Adrenal gland (tissue), 5 donors: ENCODE measurements around the gene RPS6KA5.

ENCODE experiments used
- POLR2A ChIP-seq, 2 donors: fragments of 450-650 bp; IDR thresholded peaks; one replicate each; pipeline ENCODE4 v1.6.1; 2017; ENCODE audit warnings: antibody characterized with exemption in 2 of 2, mild to moderate bottlenecking in 2 of 2, moderate library complexity in 1 of 2
- TF ChIP-seq, protein P1 (sequence below), 6 experiments: fragments of 450-650 bp in 4 of 6; fragments of 200-600 bp in 2 of 6; sonication (generic) in 1 of 6; IDR thresholded peaks; 1 replicate in 5 of 6; 2 replicates in 1 of 6; pipeline versions ENCODE4 v1.5.1 to v1.8.0; 2016 to 2021; ENCODE audit warnings: antibody characterized with exemption in 6 of 6, mild to moderate bottlenecking in 2 of 6, moderate library complexity in 1 of 6
- donor health status: DM: no; HTN: no; CAD: no.

GRCh38 chr14:91031666-91032065, 28.8 kb downstream of the RPS6KA5 start:
- TF ChIP-seq, protein P1, sequence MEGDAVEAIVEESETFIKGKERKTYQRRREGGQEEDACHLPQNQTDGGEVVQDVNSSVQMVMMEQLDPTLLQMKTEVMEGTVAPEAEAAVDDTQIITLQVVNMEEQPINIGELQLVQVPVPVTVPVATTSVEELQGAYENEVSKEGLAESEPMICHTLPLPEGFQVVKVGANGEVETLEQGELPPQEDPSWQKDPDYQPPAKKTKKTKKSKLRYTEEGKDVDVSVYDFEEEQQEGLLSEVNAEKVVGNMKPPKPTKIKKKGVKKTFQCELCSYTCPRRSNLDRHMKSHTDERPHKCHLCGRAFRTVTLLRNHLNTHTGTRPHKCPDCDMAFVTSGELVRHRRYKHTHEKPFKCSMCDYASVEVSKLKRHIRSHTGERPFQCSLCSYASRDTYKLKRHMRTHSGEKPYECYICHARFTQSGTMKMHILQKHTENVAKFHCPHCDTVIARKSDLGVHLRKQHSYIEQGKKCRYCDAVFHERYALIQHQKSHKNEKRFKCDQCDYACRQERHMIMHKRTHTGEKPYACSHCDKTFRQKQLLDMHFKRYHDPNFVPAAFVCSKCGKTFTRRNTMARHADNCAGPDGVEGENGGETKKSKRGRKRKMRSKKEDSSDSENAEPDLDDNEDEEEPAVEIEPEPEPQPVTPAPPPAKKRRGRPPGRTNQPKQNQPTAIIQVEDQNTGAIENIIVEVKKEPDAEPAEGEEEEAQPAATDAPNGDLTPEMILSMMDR (IDR thresholded peaks at IDR 0.05): no peak
- no peak for TF ChIP-seq POLR2A (IDR thresholded peaks at IDR 0.05)
